Endothelial cell of umbilical vein (primary cell): ENCODE data around the gene GNAQ. TPM values are rescaled to one million over a fixed set of nuclear protein-coding genes. Genes with fewer than 3 reads are reported as not detected.

Experiments
- BruUV-seq: library from RNA; stranded (reverse); fragments of 400-500 nt; replicated peaks from 2 replicates; lab custom pipeline; 2021; lab: Mats Ljungman, UMichigan
- CTCF ChIA-PET: fragments of 300-600, 350-600 bp; sonication (Branson Sonifier 250); formaldehyde crosslinking; loops from one replicate; lab custom pipeline; 2021; ENCODE audit warnings: antibody characterized with exemption, inconsistent platforms; lab: Charles Lee
- POLR2A ChIA-PET: fragments of 300-600, 350-600 bp; sonication (Branson Sonifier 250); formaldehyde crosslinking; loops from one replicate; lab custom pipeline; 2021; ENCODE audit warnings: antibody characterized with exemption, inconsistent platforms; lab: Charles Lee
- DNase-seq: peaks from one replicate; pipeline ENCODE4 v3.0.0-alpha.2; 2011; ENCODE audit warnings: low read depth, low spot score
- FAIRE-seq: peaks from 2 replicates; lab custom pipeline; 2011; peaks lifted over from hg19 to GRCh38; lab: Jason Lieb, UNC
- H2AFZ ChIP-seq: 2 replicates; pipeline ENCODE4 v1.6.0; 2012; ENCODE audit warnings: low read depth, low read length, control low read depth, inconsistent platforms
- H3K27ac ChIP-seq: 2 replicates; pipeline ENCODE4 v1.5.1; 2011; ENCODE audit warnings: low read depth, mild to moderate bottlenecking, control low read depth, low read length, moderate library complexity; ENCODE audit not compliant: insufficient read depth
- H3K27me3 ChIP-seq, 2 experiments: 2 replicates each; pipeline versions ENCODE4 v1.6.0 to v1.6.1; 2011; ENCODE audit warnings: low read length in 2 of 2, mixed read lengths in 1 of 2; ENCODE audit not compliant: control insufficient read depth in 2 of 2, insufficient read depth in 2 of 2
- H3K36me3 ChIP-seq, 2 experiments: 2 replicates in 1 of 2; 3 replicates in 1 of 2; pipeline ENCODE4 v1.5.1; 2011; ENCODE audit warnings: low read length in 2 of 2, mild to moderate bottlenecking in 1 of 2, moderate library complexity in 1 of 2; ENCODE audit not compliant: control insufficient read depth in 2 of 2, insufficient read depth in 2 of 2; ENCODE audit errors: extremely low read depth in 1 of 2
- H3K4me1 ChIP-seq: 3 replicates; pipeline ENCODE4 v1.5.1; 2011; ENCODE audit warnings: mild to moderate bottlenecking, low read length; ENCODE audit not compliant: control insufficient read depth, insufficient read depth; ENCODE audit errors: extremely low read depth
- H3K4me2 ChIP-seq: 2 replicates; pipeline ENCODE4 v1.6.1; 2011; ENCODE audit warnings: low read length, control low read depth, mixed read lengths; ENCODE audit not compliant: insufficient read depth
- H3K4me3 ChIP-seq, 3 experiments: fragments of 200-600 bp in 1 of 3; sonication (generic), shearing (Covaris generic) in 1 of 3; replicated peaks in 1 of 3; 2 replicates each; pipeline ENCODE4 v1.5.1; 2011 to 2016; ENCODE audit warnings: control low read depth in 3 of 3, low read length in 3 of 3, mild to moderate bottlenecking in 2 of 3, inconsistent platforms in 1 of 3, low read depth in 1 of 3, moderate library complexity in 1 of 3; ENCODE audit not compliant: insufficient read depth in 1 of 3
- H3K79me2 ChIP-seq: 2 replicates; pipeline ENCODE4 v1.6.0; 2012; ENCODE audit warnings: low read length, inconsistent platforms; ENCODE audit not compliant: control insufficient read depth, insufficient read depth
- H3K9ac ChIP-seq: replicated peaks from 2 replicates; pipeline ENCODE3; 2011; ENCODE audit warnings: low read length, control low read depth; ENCODE audit not compliant: insufficient read depth; ENCODE audit errors: extremely low read depth
- H3K9me1 ChIP-seq: replicated peaks from 3 replicates; pipeline ENCODE4 v1.6.0; 2011; ENCODE audit warnings: mild to moderate bottlenecking, low read length; ENCODE audit not compliant: control insufficient read depth, insufficient read depth; ENCODE audit errors: extremely low read depth
- H3K9me3 ChIP-seq: replicated peaks from 2 replicates; pipeline ENCODE4 v1.5.1; 2012; ENCODE audit warnings: low read length, inconsistent platforms; ENCODE audit not compliant: control insufficient read depth, insufficient read depth
- H4K20me1 ChIP-seq: replicated peaks from 2 replicates; pipeline ENCODE3; 2011; ENCODE audit warnings: mild to moderate bottlenecking, low read length; ENCODE audit not compliant: control insufficient read depth, insufficient read depth; ENCODE audit errors: extremely low read depth
- CTCF ChIP-seq, 2 donors: IDR thresholded peaks; 1 replicate in 1 of 2; 2 replicates in 1 of 2; pipeline ENCODE4 v1.5.1; 2011; ENCODE audit warnings: low read length in 2 of 2, mild to moderate bottlenecking in 2 of 2, moderate library complexity in 2 of 2, control low read depth in 1 of 2, inconsistent platforms in 1 of 2, low read depth in 1 of 2; ENCODE audit not compliant: insufficient read depth in 1 of 2; ENCODE audit errors: extremely low read depth in 1 of 2
- EZH2 ChIP-seq: IDR thresholded peaks from 2 replicates; pipeline ENCODE4 v1.6.1; 2012; ENCODE audit warnings: borderline replicate concordance, low read depth, mild to moderate bottlenecking, moderate library complexity, low read length, inconsistent platforms; ENCODE audit not compliant: severe bottlenecking
- FOS ChIP-seq: IDR thresholded peaks from 2 replicates; pipeline ENCODE4 v1.6.1; 2011; ENCODE audit warnings: mild to moderate bottlenecking, low read length, moderate library complexity, borderline replicate concordance; ENCODE audit not compliant: insufficient read depth
- GATA2 ChIP-seq: IDR thresholded peaks from 2 replicates; pipeline ENCODE4 v1.7.0; 2011; ENCODE audit warnings: low read depth, mild to moderate bottlenecking, moderate library complexity, mixed read lengths, low read length; ENCODE audit not compliant: insufficient read length, insufficient read depth
- JUN ChIP-seq: IDR thresholded peaks from 2 replicates; pipeline ENCODE4 v1.6.1; 2011; ENCODE audit warnings: borderline replicate concordance, low read depth; ENCODE audit not compliant: insufficient read length, insufficient read depth
- MAX ChIP-seq: IDR thresholded peaks from 2 replicates; pipeline ENCODE4 v1.6.1; 2011; ENCODE audit not compliant: insufficient read depth, insufficient read length
- MYC ChIP-seq: IDR thresholded peaks from one replicate; pipeline ENCODE4 v1.6.1; 2011; ENCODE audit warnings: mild to moderate bottlenecking, low read depth, low read length
- POLR2A ChIP-seq: IDR thresholded peaks from 2 replicates; pipeline ENCODE4 v1.6.1; 2012; ENCODE audit warnings: low read depth, mild to moderate bottlenecking, control low read depth, low read length
- POLR2AphosphoS5 ChIP-seq: IDR thresholded peaks from 2 replicates; pipeline ENCODE4 v1.6.1; 2012; ENCODE audit warnings: low read depth, mild to moderate bottlenecking, control low read depth, low read length, moderate library complexity; ENCODE audit not compliant: insufficient read depth
- dilution Hi-C: fragments of 300-500 bp; cut with MboI; formaldehyde crosslinking; loops from one replicate; pipeline ENCODE4 v1.15.0; 2019; ENCODE audit warnings: low sequenced_read_pairs; ENCODE audit not compliant: extremely low pct_ligation_motif_present
- intact Hi-C: fragments of 100-400 bp; cut with micrococcal nuclease; formaldehyde crosslinking; loops from one replicate; pipeline ENCODE4 v1.10.0; 2022
- polyA plus RNA-seq, 4 experiments: library from polyadenylated mRNA; depleted of rRNA in 3 of 4; stranded (reverse) in 3 of 4; unstranded in 1 of 4; fragments of >200 nt; gene quantifications; 2 replicates each; pipeline versions ENCODE4 v1.2.1 to v1.2.3, GENCODE V29; 2011 to 2012; ENCODE audit warnings: missing spikeins in 1 of 4
- total RNA-seq: library from RNA; stranded (reverse); gene quantifications from 2 replicates; pipeline ENCODE4 v1.2.3, GENCODE V29; 2021

The GNAQ gene
- total and polyA plus RNA-seq, 2 donors (not counting 3 experiments of a cell fraction or from before 2014, with no cell fraction given): 26.1 to 67.3 TPM

GRCh38 chr9:78030553-78031443 lies 813 bp downstream of the GNAQ start:
- Histone ChIP-seq H3K79me2 (peaks cover 54% of the 10 kb centered on the region), H3K9me3 (no peaks in the 10 kb centered on the region), H4K20me1 (peaks cover 2% of the 10 kb centered on the region), H2AFZ (peak overlapping the region; percentile 66), H3K4me3 (peak overlapping the region; percentile 88 to 95 (median 91)), H3K4me1 (peaks cover 53% of the 10 kb centered on the region), H3K27ac (peak overlapping the region; percentile 39), H3K36me3 (no peaks in the 10 kb centered on the region), H3K9me1 (no peaks in the 10 kb centered on the region), H3K9ac (peak overlapping the region; percentile 74), H3K27me3 (no peaks in the 10 kb centered on the region), H3K4me2 (peak overlapping the region; percentile 91)
- no TSS peak for BruUV-seq
- CTCF ChIA-PET: interaction anchor here (0.6 to 14.2 kb wide), 6 partner anchors 9 to 576 kb away, joined by 3 to 431 read pairs (median 6); no protein-coding TSS in a partner anchor
- POLR2A ChIA-PET: interaction anchor here (0.6 kb wide), 1 partner anchor 204 kb away, joined by 3 read pairs; no protein-coding TSS in a partner anchor
- no peak for TF ChIP-seq POLR2A
- peak; percentile 23 for TF ChIP-seq GATA2
- DNase-seq: peak; percentile 53
- FAIRE-seq: no peak
- intact Hi-C loops: loop anchor here (1.0 to 10.0 kb wide), 6 partner anchors 8 to 856 kb away; partner anchors contain the start of gene VPS13A
- dilution Hi-C loops: no loop called here

GRCh38 chr9:78030296-78030552 lies 1.4 kb downstream of the GNAQ start:
- Histone ChIP-seq H4K20me1 (peaks cover 2% of the 10 kb centered on the region), H3K4me1 (peaks cover 57% of the 10 kb centered on the region), H2AFZ (peak overlapping the region; percentile 66), H3K9me1 (no peaks in the 10 kb centered on the region), H3K9ac (peak overlapping the region; percentile 74), H3K27me3 (no peaks in the 10 kb centered on the region), H3K79me2 (peaks cover 59% of the 10 kb centered on the region), H3K9me3 (no peaks in the 10 kb centered on the region), H3K4me2 (peak overlapping the region; percentile 91), H3K36me3 (no peaks in the 10 kb centered on the region), H3K27ac (peak overlapping the region; percentile 39), H3K4me3 (peak overlapping the region; percentile 88 to 95 (median 91))
- TF ChIP-seq POLR2A (no peak), MAX (no peak), JUN (no peak), POLR2AphosphoS5 (no peak), MYC (no peak), CTCF (IDR thresholded peaks at IDR 0.05; ENCODE audit: extremely low read depth in 1 of 2, insufficient read depth in 1 of 2, low read depth in 1 of 2, low read length in 2 of 2) (no peak), GATA2 (no peak), EZH2 (no peak), FOS (no peak)
- intact Hi-C loops: loop anchor here (1.0 to 10.0 kb wide), 6 partner anchors 8 to 855 kb away; partner anchors contain the start of gene VPS13A
- CTCF ChIA-PET: interaction anchor here (1.1 to 14.2 kb wide), 3 partner anchors 31 to 54 kb away, joined by 3 to 431 read pairs (median 10); no protein-coding TSS in a partner anchor
- dilution Hi-C loops: no loop called here
- DNase-seq (peak; percentile 59), FAIRE-seq (no peak)
- POLR2A ChIA-PET: no interaction called here
- no TSS peak for BruUV-seq
